ENCODE data around the gene ATP6V0E2. TPM values are rescaled to one million over a fixed set of nuclear protein-coding genes. Genes with fewer than 3 reads are reported as not detected.

ATP6V0E2 gene
- total RNA-seq, 1 experiment from 2014 or later, result 25.5 TPM

GRCh38 chr7:149869291-149869650, 4.5 kb upstream of the ATP6V0E2 start:
- Histone ChIP-seq H3K27ac (ENCODE audit: low read depth, low read length) (no peak overlapping the region), H3K4me2 (ENCODE audit: low read length) (no peak overlapping the region), H3K4me1 (ENCODE audit: control insufficient read depth in 1 of 2, insufficient read depth in 2 of 2, low read length in 2 of 2) (peaks cover 2 to 19% of the 10 kb centered on the region in 2 experiments; a peak in 3 of 4 replicates), H3K27me3 (ENCODE audit: insufficient read depth, low read length) (no peaks in the 10 kb centered on the region), H3K9me2 (ENCODE audit: insufficient read depth) (no peaks in the 10 kb centered on the region), H3K9ac (ENCODE audit: low read length) (no peak overlapping the region), H3K4me3 (replicated peaks in 1 of 2; ENCODE audit: low read depth in 1 of 2, low read length in 2 of 2) (no peak overlapping the region), H4K20me1 (ENCODE audit: insufficient read depth) (no peaks in the 10 kb centered on the region), H2AFZ (ENCODE audit: low read depth, low read length, poor library complexity, severe bottlenecking) (no peak overlapping the region), H3K79me2 (ENCODE audit: insufficient read depth, low read length) (no peaks in the 10 kb centered on the region), H3K36me3 (ENCODE audit: control insufficient read depth in 1 of 2, insufficient read depth in 2 of 2, low read length in 2 of 2) (no peaks in the 10 kb centered on the region), H3K9me3 (ENCODE audit: control insufficient read depth in 1 of 2, insufficient read depth in 1 of 2, low read depth in 1 of 2, low read length in 2 of 2) (no peaks in the 10 kb centered on the region)
- RAD21 ChIA-PET (ENCODE audit: low non-redundant PET in 1 of 2, low total read pairs in 2 of 2, uncharacterized antibody in 2 of 2, unreplicated experiment in 2 of 2), result no interaction called here
- ATAC-seq (no peak), DNase-seq (ENCODE audit: low read depth, low spot score) (no peak)
- BruUV-seq (replicated peaks), result no TSS peak
- TF ChIP-seq CTCF (IDR thresholded peaks at IDR 0.05 in 2 of 3, conservative IDR thresholded peaks at IDR 0.05 in 1 of 3; ENCODE audit: borderline replicate concordance in 1 of 3, insufficient read depth in 1 of 3, low read depth in 2 of 3, low read length in 2 of 3) (no peak), SP1 (IDR thresholded peaks at IDR 0.05; ENCODE audit: low read depth) (no peak), RAD21 (IDR thresholded peaks at IDR 0.05; ENCODE audit: low read depth) (no peak), POLR2AphosphoS5 (IDR thresholded peaks at IDR 0.05; ENCODE audit: low read depth, low read length) (no peak), JUND (IDR thresholded peaks at IDR 0.05) (no peak), ATF3 (IDR thresholded peaks at IDR 0.05) (no peak), REST (IDR thresholded peaks at IDR 0.05; ENCODE audit: low read depth) (no peak), EZH2phosphoT487 (IDR thresholded peaks at IDR 0.05; ENCODE audit: borderline replicate concordance) (no peak), POLR2A (IDR thresholded peaks at IDR 0.05; ENCODE audit: borderline replicate concordance, extremely low read depth, insufficient read depth, insufficient read length) (no peak), MAX (IDR thresholded peaks at IDR 0.05) (no peak), FOSL1 (IDR thresholded peaks at IDR 0.05; ENCODE audit: low read depth) (no peak), EGR1 (IDR thresholded peaks at IDR 0.05; ENCODE audit: low read depth) (no peak), SIN3A (IDR thresholded peaks at IDR 0.05; ENCODE audit: low read depth) (no peak), TCF7L2 (IDR thresholded peaks at IDR 0.05; ENCODE audit: borderline replicate concordance, extremely low read depth, insufficient read depth, insufficient read length) (no peak), ZBTB33 (IDR thresholded peaks at IDR 0.05; ENCODE audit: extremely low read depth, insufficient replicate concordance, low read length) (no peak), CEBPB (IDR thresholded peaks at IDR 0.05; ENCODE audit: low read depth) (no peak), CBX3 (IDR thresholded peaks at IDR 0.05; ENCODE audit: low read depth) (no peak), ELF1 (IDR thresholded peaks at IDR 0.05; ENCODE audit: borderline replicate concordance, low read depth) (no peak), YY1 (IDR thresholded peaks at IDR 0.05; ENCODE audit: extremely low read depth, insufficient replicate concordance, low read depth, low read length) (no peak), ZFX (IDR thresholded peaks at IDR 0.05) (no peak)
- CTCF ChIA-PET, result no interaction called here
- intact Hi-C loops (cut with micrococcal nuclease), result no loop called here
- POLR2A ChIA-PET, result no interaction called here
